HEK293 (cell line): ENCODE measurements around the gene DSTN.

Experiments used
- CTCF ChIA-PET: fragments of 350-600 bp; formaldehyde crosslinking; extraction: SDS; loops from one replicate; lab custom pipeline; 2021; ENCODE audit warnings: antibody characterized with exemption; lab: Yijun Ruan, JAX
- POLR2A ChIA-PET: fragments of 300-600 bp; formaldehyde crosslinking; extraction: SDS; loops from one replicate; lab custom pipeline; 2020; ENCODE audit warnings: antibody characterized with exemption, inconsistent platforms; lab: Yijun Ruan, JAX
- H3K27ac ChIP-seq: fragments of 200-500 bp; sonication (Bioruptor generic); 2 replicates; pipeline ENCODE4 v1.5.1; 2014; ENCODE audit warnings: low read depth, low read length, control low read depth, inconsistent platforms; ENCODE audit errors: extremely low read depth
- H3K36me3 ChIP-seq, 2 experiments: fragments of 200-500 bp in 1 of 2; sonication (Bioruptor generic) in 1 of 2; 1 replicate in 1 of 2; 2 replicates in 1 of 2; pipeline ENCODE4 v1.5.1; 2014 to 2017; ENCODE audit warnings: inconsistent platforms in 2 of 2, low read length in 2 of 2; ENCODE audit not compliant: control insufficient read depth in 2 of 2, insufficient read depth in 1 of 2
- H3K4me1 ChIP-seq: fragments of 200-500 bp; sonication (Bioruptor generic); 2 replicates; pipeline ENCODE4 v1.5.1; 2014; ENCODE audit warnings: mild to moderate bottlenecking, low read length, inconsistent platforms; ENCODE audit not compliant: control insufficient read depth, insufficient read depth
- H3K4me3 ChIP-seq: 2 replicates; pipeline ENCODE4 v1.5.1; 2011; ENCODE audit warnings: low read depth, mild to moderate bottlenecking, control low read depth, low read length, moderate library complexity
- H3K9me3 ChIP-seq: fragments of 200-500 bp; sonication (Bioruptor generic); 2 replicates; pipeline ENCODE4 v1.5.1; 2014; ENCODE audit warnings: low read depth, low read length, inconsistent platforms; ENCODE audit not compliant: control insufficient read depth, insufficient read depth
- ATF2 ChIP-seq: fragments of 450-650 bp; formaldehyde crosslinking; IDR thresholded peaks from 2 replicates; pipeline ENCODE4 v1.5.1; 2016; ENCODE audit warnings: missing biosample characterization, missing genetic modification characterization, low read depth
- GLIS1 ChIP-seq: fragments of 450-650 bp; formaldehyde crosslinking; IDR thresholded peaks from 2 replicates; pipeline ENCODE4 v1.5.1; 2016; ENCODE audit warnings: missing biosample characterization, missing genetic modification characterization
- KLF1 ChIP-seq: fragments of 450-650 bp; formaldehyde crosslinking; IDR thresholded peaks from 2 replicates; pipeline ENCODE4 v1.5.1; 2016; ENCODE audit warnings: missing biosample characterization, missing genetic modification characterization
- KLF10 ChIP-seq: fragments of 450-650 bp; IDR thresholded peaks from 2 replicates; pipeline ENCODE4 v1.5.1; 2018; ENCODE audit warnings: missing biosample characterization, mild to moderate bottlenecking, missing genetic modification characterization
- PBX3 ChIP-seq: sonication (generic); formaldehyde crosslinking; IDR thresholded peaks from 2 replicates; pipeline ENCODE4 v1.8.1; 2022; ENCODE audit warnings: mild to moderate bottlenecking, moderate library complexity, missing genetic modification reagents
- REPIN1 ChIP-seq: fragments of 450-650 bp; formaldehyde crosslinking; IDR thresholded peaks from 2 replicates; pipeline ENCODE4 v1.5.1; 2017; ENCODE audit warnings: missing biosample characterization, missing genetic modification characterization, low read depth
- SCRT1 ChIP-seq: fragments of 450-650 bp; formaldehyde crosslinking; IDR thresholded peaks from 2 replicates; pipeline ENCODE4 v1.5.1; 2016; ENCODE audit warnings: missing biosample characterization, missing genetic modification characterization, borderline replicate concordance
- SCRT2 ChIP-seq: fragments of 450-650 bp; formaldehyde crosslinking; IDR thresholded peaks from 2 replicates; pipeline ENCODE4 v1.5.1; 2016; ENCODE audit warnings: missing biosample characterization, missing genetic modification characterization
- TRIM28 ChIP-seq: IDR thresholded peaks from 2 replicates; pipeline ENCODE4 v1.6.1; 2011; ENCODE audit warnings: low read length, control low read depth, borderline replicate concordance
- YY2 ChIP-seq: fragments of 450-650 bp; formaldehyde crosslinking; IDR thresholded peaks from 2 replicates; pipeline ENCODE4 v1.5.1; 2016; ENCODE audit warnings: missing biosample characterization, missing genetic modification characterization
- ZBTB20 ChIP-seq: fragments of 450-650 bp; formaldehyde crosslinking; IDR thresholded peaks from 2 replicates; pipeline ENCODE4 v1.5.1; 2016; ENCODE audit warnings: missing biosample characterization, missing genetic modification characterization
- ZBTB26 ChIP-seq: fragments of 450-650 bp; formaldehyde crosslinking; optimal IDR thresholded peaks from 2 replicates; pipeline ENCODE3; 2016; ENCODE audit warnings: missing biosample characterization, mild to moderate bottlenecking, missing genetic modification characterization
- ZNF132 ChIP-seq: fragments of 450-650 bp; formaldehyde crosslinking; IDR thresholded peaks from 2 replicates; pipeline ENCODE4 v1.5.1; 2017; ENCODE audit warnings: missing biosample characterization, missing genetic modification characterization, borderline replicate concordance
- ZNF157 ChIP-seq: fragments of 450-650 bp; formaldehyde crosslinking; IDR thresholded peaks from 2 replicates; pipeline ENCODE4 v1.5.1; 2016; ENCODE audit warnings: missing biosample characterization, missing genetic modification characterization
- ZNF169 ChIP-seq: fragments of 450-650 bp; formaldehyde crosslinking; IDR thresholded peaks from 2 replicates; pipeline ENCODE4 v1.5.1; 2016; ENCODE audit warnings: missing biosample characterization, missing genetic modification characterization
- ZNF239 ChIP-seq: fragments of 450-650 bp; formaldehyde crosslinking; IDR thresholded peaks from 2 replicates; pipeline ENCODE4 v1.5.1; 2016; ENCODE audit warnings: missing biosample characterization, missing genetic modification characterization
- ZNF24 ChIP-seq: fragments of 450-650 bp; formaldehyde crosslinking; IDR thresholded peaks from 2 replicates; pipeline ENCODE4 v1.5.1; 2016; ENCODE audit warnings: missing biosample characterization, missing genetic modification characterization
- ZNF341 ChIP-seq: fragments of 450-650 bp; formaldehyde crosslinking; IDR thresholded peaks from 2 replicates; pipeline ENCODE4; 2016; ENCODE audit warnings: low read depth, missing biosample characterization, missing genetic modification characterization
- ZNF473 ChIP-seq: fragments of 450-650 bp; formaldehyde crosslinking; IDR thresholded peaks from 2 replicates; pipeline ENCODE4 v1.5.1; 2017; ENCODE audit warnings: missing biosample characterization, missing genetic modification characterization
- ZNF514 ChIP-seq: fragments of 450-650 bp; formaldehyde crosslinking; IDR thresholded peaks from 2 replicates; pipeline ENCODE4 v1.5.1; 2016; ENCODE audit warnings: missing biosample characterization, missing genetic modification characterization
- ZNF530 ChIP-seq: fragments of 450-650 bp; formaldehyde crosslinking; IDR thresholded peaks from 2 replicates; pipeline ENCODE4 v1.5.1; 2016; ENCODE audit warnings: low read depth, missing biosample characterization, missing genetic modification characterization
- ZNF560 ChIP-seq: fragments of 450-650 bp; formaldehyde crosslinking; IDR thresholded peaks from 2 replicates; pipeline ENCODE4 v1.5.1; 2017; ENCODE audit warnings: missing biosample characterization, missing genetic modification characterization, borderline replicate concordance
- ZNF624 ChIP-seq: fragments of 450-650 bp; formaldehyde crosslinking; IDR thresholded peaks from 2 replicates; pipeline ENCODE4 v1.5.1; 2017; ENCODE audit warnings: missing biosample characterization, missing genetic modification characterization
- ZNF654 ChIP-seq: fragments of 450-650 bp; formaldehyde crosslinking; IDR thresholded peaks from 2 replicates; pipeline ENCODE4 v1.5.1; 2016; ENCODE audit warnings: low read depth, missing biosample characterization, missing genetic modification characterization
- TF ChIP-seq, protein P1 (sequence below): fragments of 450-650 bp; formaldehyde crosslinking; IDR thresholded peaks from 2 replicates; pipeline ENCODE4 v1.5.1; 2016; ENCODE audit warnings: missing biosample characterization, missing genetic modification characterization
- TF ChIP-seq, protein P2 (sequence below): fragments of 450-650 bp; formaldehyde crosslinking; conservative IDR thresholded peaks from 2 replicates; pipeline ENCODE4 v1.5.1; 2016; ENCODE audit warnings: low read depth, missing biosample characterization, missing genetic modification characterization

DSTN gene

GRCh38 chr20:17530153-17530552 is 39.7 kb upstream of the DSTN start:
- H3K4me1 ChIP-seq: peaks cover 6% of the 10 kb centered on the region
- no peaks in the 10 kb centered on the region for H3K9me3 ChIP-seq
- CTCF ChIA-PET: interaction anchor here (0.6 to 0.7 kb wide), 3 partner anchors 26 to 468 kb away, joined by 3 to 6 read pairs (median 4); no protein-coding TSS in a partner anchor
- no peaks in the 10 kb centered on the region for H3K36me3 ChIP-seq
- POLR2A ChIA-PET: interaction anchor here (0.9 to 1.8 kb wide), 2 partner anchors 150 to 409 kb away, joined by 3 read pairs; no protein-coding TSS in a partner anchor
- no peak overlapping the region for H3K4me3 ChIP-seq
- H3K27ac ChIP-seq: no peak overlapping the region
- no peak for TF ChIP-seq GLIS1
- TF ChIP-seq ATF2 (tag by site-specific recombination): no peak
- no peak for TF ChIP-seq ZNF654 (tag by site-specific recombination)
- TF ChIP-seq KLF1 (tag by site-specific recombination): no peak
- no peak for TF ChIP-seq ZNF341
- TF ChIP-seq KLF10 (tag by site-specific recombination): no peak
- TF ChIP-seq ZNF560 (tag by site-specific recombination): no peak
- no peak for TF ChIP-seq YY2
- TF ChIP-seq, protein P1, sequence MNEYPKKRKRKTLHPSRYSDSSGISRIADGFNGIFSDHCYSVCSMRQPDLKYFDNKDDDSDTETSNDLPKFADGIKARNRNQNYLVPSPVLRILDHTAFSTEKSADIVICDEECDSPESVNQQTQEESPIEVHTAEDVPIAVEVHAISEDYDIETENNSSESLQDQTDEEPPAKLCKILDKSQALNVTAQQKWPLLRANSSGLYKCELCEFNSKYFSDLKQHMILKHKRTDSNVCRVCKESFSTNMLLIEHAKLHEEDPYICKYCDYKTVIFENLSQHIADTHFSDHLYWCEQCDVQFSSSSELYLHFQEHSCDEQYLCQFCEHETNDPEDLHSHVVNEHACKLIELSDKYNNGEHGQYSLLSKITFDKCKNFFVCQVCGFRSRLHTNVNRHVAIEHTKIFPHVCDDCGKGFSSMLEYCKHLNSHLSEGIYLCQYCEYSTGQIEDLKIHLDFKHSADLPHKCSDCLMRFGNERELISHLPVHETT: no peak
- TF ChIP-seq SCRT1: no peak
- no peak for TF ChIP-seq SCRT2 (tag by site-specific recombination)
- TF ChIP-seq REPIN1 (tag by site-specific recombination): no peak
- TF ChIP-seq, all 188 proteins: peak for 0

GRCh38 chr20:17530716-17531664 is 38.9 kb upstream of the DSTN start, which contains the start of gene BFSP1:
BFSP1 (minus strand) TSS chr20:17531379; CDS start chr20:17531329, 50 bp downstream.
- H3K27ac ChIP-seq: peak within 1 kb of the TSS; percentile 90
- no peaks in the 10 kb centered on the region for H3K9me3 ChIP-seq
- peak within 1 kb of the TSS; percentile 51 for H3K4me3 ChIP-seq
- ChIA-PET POLR2A (interaction anchor here (0.9 to 2.2 kb wide), 6 partner anchors 27 to 408 kb away, joined by 3 to 12 read pairs (median 4); partner anchors contain the start of genes DSTN and RRBP1), CTCF (interaction anchor here (0.7 to 1.5 kb wide), 4 partner anchors 87 to 468 kb away, joined by 4 to 6 read pairs (median 4); no protein-coding TSS in a partner anchor)
- H3K4me1 ChIP-seq: peaks cover 6% of the 10 kb centered on the region
- H3K36me3 ChIP-seq: no peaks in the 10 kb centered on the region
- TF ChIP-seq, protein P2, sequence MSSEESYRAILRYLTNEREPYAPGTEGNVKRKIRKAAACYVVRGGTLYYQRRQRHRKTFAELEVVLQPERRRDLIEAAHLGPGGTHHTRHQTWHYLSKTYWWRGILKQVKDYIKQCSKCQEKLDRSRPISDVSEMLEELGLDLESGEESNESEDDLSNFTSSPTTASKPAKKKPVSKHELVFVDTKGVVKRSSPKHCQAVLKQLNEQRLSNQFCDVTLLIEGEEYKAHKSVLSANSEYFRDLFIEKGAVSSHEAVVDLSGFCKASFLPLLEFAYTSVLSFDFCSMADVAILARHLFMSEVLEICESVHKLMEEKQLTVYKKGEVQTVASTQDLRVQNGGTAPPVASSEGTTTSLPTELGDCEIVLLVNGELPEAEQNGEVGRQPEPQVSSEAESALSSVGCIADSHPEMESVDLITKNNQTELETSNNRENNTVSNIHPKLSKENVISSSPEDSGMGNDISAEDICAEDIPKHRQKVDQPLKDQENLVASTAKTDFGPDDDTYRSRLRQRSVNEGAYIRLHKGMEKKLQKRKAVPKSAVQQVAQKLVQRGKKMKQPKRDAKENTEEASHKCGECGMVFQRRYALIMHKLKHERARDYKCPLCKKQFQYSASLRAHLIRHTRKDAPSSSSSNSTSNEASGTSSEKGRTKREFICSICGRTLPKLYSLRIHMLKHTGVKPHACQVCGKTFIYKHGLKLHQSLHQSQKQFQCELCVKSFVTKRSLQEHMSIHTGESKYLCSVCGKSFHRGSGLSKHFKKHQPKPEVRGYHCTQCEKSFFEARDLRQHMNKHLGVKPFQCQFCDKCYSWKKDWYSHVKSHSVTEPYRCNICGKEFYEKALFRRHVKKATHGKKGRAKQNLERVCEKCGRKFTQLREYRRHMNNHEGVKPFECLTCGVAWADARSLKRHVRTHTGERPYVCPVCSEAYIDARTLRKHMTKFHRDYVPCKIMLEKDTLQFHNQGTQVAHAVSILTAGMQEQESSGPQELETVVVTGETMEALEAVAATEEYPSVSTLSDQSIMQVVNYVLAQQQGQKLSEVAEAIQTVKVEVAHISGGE (tag by site-specific recombination): no peak
- TF ChIP-seq ZNF473 (tag by site-specific recombination): no peak
- TF ChIP-seq ZNF239 (tag by site-specific recombination): no peak
- TF ChIP-seq ZNF24 (tag by site-specific recombination): no peak
- TF ChIP-seq TRIM28: no peak
- peak; percentile 33; the same call in 1 of the 2 replicates for TF ChIP-seq PBX3
- TF ChIP-seq ZNF530 (tag by site-specific recombination): no peak
- peak; percentile 83 for TF ChIP-seq ZBTB20
- no peak for TF ChIP-seq ZNF169 (tag by site-specific recombination)
- TF ChIP-seq ZNF132 (tag by site-specific recombination): no peak
- TF ChIP-seq ZBTB26 (tag by site-specific recombination): peak; percentile 74
- no peak for TF ChIP-seq ZNF157 (tag by site-specific recombination)
- no peak for TF ChIP-seq ZNF514
- TF ChIP-seq ZNF560 (tag by site-specific recombination): no peak
- TF ChIP-seq ZNF624 (tag by site-specific recombination): no peak
